K562 treated with DMSO at 1 percent for 24 hours (cell line): ENCODE results near the gene SNX25. TPM values are rescaled to one million over a fixed set of nuclear protein-coding genes. Genes with fewer than 3 reads are reported as not detected.

Source experiments
- total RNA-seq: library from RNA; unstranded; fragments of 300-600 nt; gene quantifications from 2 replicates; pipeline ENCODE4 v1.2.3, GENCODE V29; 2022; ENCODE audit warnings: low read depth; ENCODE audit not compliant: insufficient read depth

SNX25 gene
- 7.7 and 8.7 TPM in 2 replicates for total RNA-seq

GRCh38 chr4:185209031-185209851 is at the start of gene SNX25:
Gene SNX25, plus strand, starts transcription at chr4:185209598. Its CDS starts 229 bp downstream, at chr4:185209827.

GRCh38 chr4:185203486-185204237 is 5.7 kb upstream of the SNX25 start, which contains the start of gene CFAP97:
Gene CFAP97, minus strand, starts transcription at chr4:185204000. Its CDS starts 12,804 bp downstream, at chr4:185191196.

GRCh38 chr4:185395238-185395955 is 186.0 kb downstream of the SNX25 start, which contains the start of gene LRP2BP:
Gene LRP2BP, minus strand, starts transcription at chr4:185395924. Its CDS starts 17,738 bp downstream, at chr4:185378186.

GRCh38 chr4:185396724-185397385 is 187.5 kb downstream of the SNX25 start, which contains the start of gene ANKRD37:
Gene ANKRD37, plus strand, starts transcription at chr4:185396841. Its CDS starts 83 bp downstream, at chr4:185396924.

Other genes starting within 250 kb of the SNX25 start
- gene HELT, start 191.1 kb upstream of the SNX25 start, total RNA-seq = not detected in 2 replicates
- gene SLC25A4, start 66.3 kb upstream of the SNX25 start, total RNA-seq = 38.2 and 38.3 TPM in 2 replicates
- 9.8 and 11.6 TPM in 2 replicates for gene CFAP97, start 5.6 kb upstream of the SNX25 start, total RNA-seq
- 0.23 TPM in 1 of 2 replicates, not detected in the other for gene LRP2BP, start 186.3 kb downstream of the SNX25 start, total RNA-seq
- 10.5 TPM in 2 replicates for gene ANKRD37, start 187.2 kb downstream of the SNX25 start, total RNA-seq
- 6.9 and 10.2 TPM in 2 replicates for gene UFSP2, start 216.4 kb downstream of the SNX25 start, total RNA-seq